ENCODE data around the gene TRAF3. TPM values are rescaled to one million over a fixed set of nuclear protein-coding genes. Genes with fewer than 3 reads are reported as not detected.
"Not testable (repeated sequence)": the region's sequence is repeated elsewhere in the genome, so short reads cannot be mapped to it uniquely, and the experiment has no call there.

The TRAF3 gene
- polyA plus RNA-seq, 1 of the 3 experiments (the other 2 are of a cell fraction), result 17.9 TPM

DNA sequence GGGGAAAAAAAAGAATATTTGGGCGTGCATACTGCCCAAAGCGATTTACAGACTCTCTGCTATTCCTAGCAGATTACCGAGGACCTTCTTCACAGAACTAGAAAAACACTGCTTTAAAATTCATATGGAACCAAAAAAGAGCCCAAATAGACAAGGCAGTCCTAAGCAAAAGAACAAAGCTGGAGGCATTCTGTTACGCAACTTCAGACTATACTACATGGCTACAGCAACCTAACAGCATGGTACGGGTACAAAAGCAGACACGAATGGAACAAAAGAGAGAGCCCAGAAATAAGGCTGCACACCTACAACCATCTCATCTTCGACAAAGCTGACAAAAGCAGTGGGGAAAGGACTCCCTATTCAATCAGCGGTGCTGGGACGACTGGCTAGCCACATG, 56.7 kb downstream of the TRAF3 start:
- Histone ChIP-seq H2AFZ (ENCODE audit: low read depth) (no peak overlapping the region), H3K9me3 (no peaks in the 10 kb centered on the region), H3K36me3 (replicated peaks in 1 of 2; ENCODE audit: control insufficient read depth in 1 of 2, insufficient read depth in 2 of 2, low read length in 1 of 2) (peaks cover 2 to 3% of the 10 kb centered on the region in 2 experiments), H3K79me2 (ENCODE audit: insufficient read depth) (peaks cover 54% of the 10 kb centered on the region), H3K9ac (no peak overlapping the region), H3K4me3 (ENCODE audit: low read depth in 2 of 2, low read length in 1 of 2) (no peak overlapping the region), H3K4me2 (no peak overlapping the region), H3K27ac (ENCODE audit: low read depth in 2 of 2, low read length in 1 of 2) (no peak overlapping the region), H3K4me1 (ENCODE audit: control insufficient read depth in 1 of 2, insufficient read depth in 2 of 2, low read depth in 1 of 2, low read length in 1 of 2) (peaks cover 1 to 12% of the 10 kb centered on the region in 2 experiments; a peak in 2 of 4 replicates), H3K27me3 (ENCODE audit: insufficient read depth) (no peaks in the 10 kb centered on the region), H3F3A (replicated peaks; ENCODE audit: insufficient read depth) (peaks cover 6% of the 10 kb centered on the region), H3K9me2 (no peaks in the 10 kb centered on the region), H4K20me1 (ENCODE audit: insufficient read depth) (peaks cover 10% of the 10 kb centered on the region)
- ChIA-PET POLR2A (no interaction called here), CTCF (no interaction called here)
- no peak for DNase-seq
- no peak for TF ChIP-seq CHD2 (IDR thresholded peaks at IDR 0.05; ENCODE audit: low read length, partially characterized antibody)
- TF ChIP-seq EZH2phosphoT487 (IDR thresholded peaks at IDR 0.05; ENCODE audit: borderline replicate concordance, low read depth), result no peak
- TF ChIP-seq, protein P1, sequence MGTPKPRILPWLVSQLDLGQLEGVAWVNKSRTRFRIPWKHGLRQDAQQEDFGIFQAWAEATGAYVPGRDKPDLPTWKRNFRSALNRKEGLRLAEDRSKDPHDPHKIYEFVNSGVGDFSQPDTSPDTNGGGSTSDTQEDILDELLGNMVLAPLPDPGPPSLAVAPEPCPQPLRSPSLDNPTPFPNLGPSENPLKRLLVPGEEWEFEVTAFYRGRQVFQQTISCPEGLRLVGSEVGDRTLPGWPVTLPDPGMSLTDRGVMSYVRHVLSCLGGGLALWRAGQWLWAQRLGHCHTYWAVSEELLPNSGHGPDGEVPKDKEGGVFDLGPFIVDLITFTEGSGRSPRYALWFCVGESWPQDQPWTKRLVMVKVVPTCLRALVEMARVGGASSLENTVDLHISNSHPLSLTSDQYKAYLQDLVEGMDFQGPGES (IDR thresholded peaks at IDR 0.05; ENCODE audit: low read depth, low read length), result no peak
- no peak for TF ChIP-seq RXRA (IDR thresholded peaks at IDR 0.05; ENCODE audit: borderline replicate concordance, low read depth)
- TF ChIP-seq POLR2AphosphoS5 (IDR thresholded peaks at IDR 0.05; ENCODE audit: low read depth, low read length), result no peak
- no peak for TF ChIP-seq SIN3A (IDR thresholded peaks at IDR 0.05; ENCODE audit: borderline replicate concordance, low read depth, low read length)
- TF ChIP-seq PBX3 (IDR thresholded peaks at IDR 0.05), result no peak
- TF ChIP-seq RFX5 (IDR thresholded peaks at IDR 0.05; ENCODE audit: low read length), result no peak
- TF ChIP-seq GATA2 (CRISPR knock-in tag; IDR thresholded peaks at IDR 0.05), result no peak
- TF ChIP-seq USF1 (IDR thresholded peaks at IDR 0.05; ENCODE audit: borderline replicate concordance, low read depth), result no peak
- TF ChIP-seq, protein P2, sequence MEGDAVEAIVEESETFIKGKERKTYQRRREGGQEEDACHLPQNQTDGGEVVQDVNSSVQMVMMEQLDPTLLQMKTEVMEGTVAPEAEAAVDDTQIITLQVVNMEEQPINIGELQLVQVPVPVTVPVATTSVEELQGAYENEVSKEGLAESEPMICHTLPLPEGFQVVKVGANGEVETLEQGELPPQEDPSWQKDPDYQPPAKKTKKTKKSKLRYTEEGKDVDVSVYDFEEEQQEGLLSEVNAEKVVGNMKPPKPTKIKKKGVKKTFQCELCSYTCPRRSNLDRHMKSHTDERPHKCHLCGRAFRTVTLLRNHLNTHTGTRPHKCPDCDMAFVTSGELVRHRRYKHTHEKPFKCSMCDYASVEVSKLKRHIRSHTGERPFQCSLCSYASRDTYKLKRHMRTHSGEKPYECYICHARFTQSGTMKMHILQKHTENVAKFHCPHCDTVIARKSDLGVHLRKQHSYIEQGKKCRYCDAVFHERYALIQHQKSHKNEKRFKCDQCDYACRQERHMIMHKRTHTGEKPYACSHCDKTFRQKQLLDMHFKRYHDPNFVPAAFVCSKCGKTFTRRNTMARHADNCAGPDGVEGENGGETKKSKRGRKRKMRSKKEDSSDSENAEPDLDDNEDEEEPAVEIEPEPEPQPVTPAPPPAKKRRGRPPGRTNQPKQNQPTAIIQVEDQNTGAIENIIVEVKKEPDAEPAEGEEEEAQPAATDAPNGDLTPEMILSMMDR (IDR thresholded peaks at IDR 0.05), result no peak
- no peak for TF ChIP-seq SMC3 (IDR thresholded peaks at IDR 0.05; ENCODE audit: low read depth, low read length)
- WGBS (ENCODE audit: low lambda C conversion rate), result 97% methylated on average over 9 of the region's 9 CpGs

DNA sequence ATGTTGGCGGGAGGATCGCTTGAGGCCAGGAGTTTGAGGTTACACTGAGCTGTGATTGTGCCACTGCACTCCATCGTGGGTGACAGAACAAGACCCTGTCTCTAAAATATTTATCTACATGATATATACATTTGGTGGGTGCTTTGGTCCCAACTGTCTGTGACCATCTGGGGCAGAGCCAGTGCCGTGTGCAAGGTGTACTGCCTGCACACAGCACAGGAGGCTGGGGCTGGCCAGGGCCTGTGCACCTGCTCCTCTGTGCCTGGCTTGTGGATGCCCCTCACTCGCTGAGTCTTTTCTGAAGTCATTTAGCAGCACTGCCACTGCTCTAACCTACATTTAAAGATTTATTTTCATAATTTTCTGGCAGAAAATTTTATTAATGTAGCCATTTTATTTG, 58.7 kb downstream of the TRAF3 start:
- Histone ChIP-seq H3F3A (replicated peaks; ENCODE audit: insufficient read depth) (peaks cover 6% of the 10 kb centered on the region), H4K20me1 (ENCODE audit: insufficient read depth) (0 out of 2 replicates have a peak, but pooled peaks cover 4% of the 10 kb centered on the region), H3K4me3 (ENCODE audit: low read depth in 2 of 2, low read length in 1 of 2) (no peak overlapping the region), H3K4me2 (no peak overlapping the region), H3K27me3 (ENCODE audit: insufficient read depth) (no peaks in the 10 kb centered on the region), H2AFZ (ENCODE audit: low read depth) (no peak overlapping the region), H3K9me3 (no peaks in the 10 kb centered on the region), H3K27ac (ENCODE audit: low read depth in 2 of 2, low read length in 1 of 2) (no peak overlapping the region), H3K36me3 (replicated peaks in 1 of 2; ENCODE audit: control insufficient read depth in 1 of 2, insufficient read depth in 2 of 2, low read length in 1 of 2) (peaks cover 0 to 3% of the 10 kb centered on the region in 2 experiments), H3K79me2 (ENCODE audit: insufficient read depth) (peaks cover 49% of the 10 kb centered on the region), H3K9ac (no peak overlapping the region), H3K9me2 (no peaks in the 10 kb centered on the region), H3K4me1 (ENCODE audit: control insufficient read depth in 1 of 2, insufficient read depth in 2 of 2, low read depth in 1 of 2, low read length in 1 of 2) (peaks cover 0 to under 1% of the 10 kb centered on the region in 2 experiments; a peak in 1 of 4 replicates)
- DNase-seq, result no peak
- TF ChIP-seq CHD2 (IDR thresholded peaks at IDR 0.05; ENCODE audit: low read length, partially characterized antibody) (no peak), EZH2phosphoT487 (IDR thresholded peaks at IDR 0.05; ENCODE audit: borderline replicate concordance, low read depth) (no peak), FOXM1 (IDR thresholded peaks at IDR 0.05; ENCODE audit: low read depth) (no peak), MAX (IDR thresholded peaks at IDR 0.05; ENCODE audit: low read depth) (no peak), GATA2 (CRISPR knock-in tag; IDR thresholded peaks at IDR 0.05) (no peak)
- TF ChIP-seq, protein P1 (IDR thresholded peaks at IDR 0.05; ENCODE audit: low read depth, low read length), result no peak
- POLR2A ChIA-PET, result no interaction called here
- CTCF ChIA-PET, result no interaction called here
- 97% methylated on average over 5 of the region's 5 CpGs for WGBS (ENCODE audit: low lambda C conversion rate)

DNA sequence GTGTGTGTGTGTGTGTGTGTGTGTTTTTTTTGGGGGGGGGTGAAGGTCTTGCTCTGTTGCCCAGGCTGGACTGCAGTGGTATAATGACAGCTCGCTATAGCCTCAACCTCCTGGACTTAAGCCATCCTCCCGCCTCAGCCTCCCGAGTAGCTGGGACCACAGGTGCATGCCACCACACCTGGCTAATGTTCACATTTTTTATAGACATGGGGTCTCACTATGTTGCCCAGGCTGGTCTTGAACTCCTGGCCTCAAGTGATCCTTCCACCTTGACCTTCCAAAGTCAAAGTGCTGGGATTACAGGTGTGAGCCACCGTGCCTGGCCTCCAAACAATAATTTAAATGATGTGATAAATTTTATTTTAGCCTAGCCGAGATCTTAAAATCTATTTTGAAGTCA, 59.9 kb downstream of the TRAF3 start:
- H3K9me3 ChIP-seq; H3K36me3 ChIP-seq (replicated peaks in 1 of 2; ENCODE audit: control insufficient read depth in 1 of 2, insufficient read depth in 2 of 2, low read length in 1 of 2); H3K27ac ChIP-seq (ENCODE audit: low read depth in 2 of 2, low read length in 1 of 2); H3K9me2 ChIP-seq; H3K9ac ChIP-seq; DNase-seq; H4K20me1 ChIP-seq (ENCODE audit: insufficient read depth); CTCF ChIA-PET; H3F3A ChIP-seq (replicated peaks; ENCODE audit: insufficient read depth); H2AFZ ChIP-seq (ENCODE audit: low read depth); H3K4me2 ChIP-seq; H3K27me3 ChIP-seq (ENCODE audit: insufficient read depth); H3K4me3 ChIP-seq (ENCODE audit: low read depth in 2 of 2, low read length in 1 of 2); H3K4me1 ChIP-seq (ENCODE audit: control insufficient read depth in 1 of 2, insufficient read depth in 2 of 2, low read depth in 1 of 2, low read length in 1 of 2): not testable (repeated sequence)
- WGBS (ENCODE audit: low lambda C conversion rate), result over 99% methylated on average over 3 of the region's 5 CpGs
- POLR2A ChIA-PET, result interaction anchor here (0.5 kb wide), 1 partner anchor 15 kb away, joined by 3 read pairs; no protein-coding TSS in a partner anchor
- H3K79me2 ChIP-seq (ENCODE audit: insufficient read depth), result peaks cover 42% of the 10 kb centered on the region

Data from SK-N-SH (cell line).